GM21381 (cell line): ENCODE results near the gene SDCCAG8.
"Not testable (repeated sequence)": the region's sequence is repeated elsewhere in the genome, so short reads cannot be mapped to it uniquely, and the experiment has no call there.

Source experiments
- ATAC-seq: cut with Tn5 transposase; IDR thresholded peaks from one replicate; pipeline ENCODE4 v1.9.1; 2021; ENCODE audit warnings: mild to moderate bottlenecking, moderate library complexity; ENCODE audit not compliant: unreplicated experiment

Gene SDCCAG8

GRCh38 chr1:243323491-243323890, 67.7 kb downstream of the SDCCAG8 start:
- no peak for ATAC-seq

GRCh38 chr1:243325305-243325890, 69.6 kb downstream of the SDCCAG8 start:
- peak; percentile 64 for ATAC-seq

DNA sequence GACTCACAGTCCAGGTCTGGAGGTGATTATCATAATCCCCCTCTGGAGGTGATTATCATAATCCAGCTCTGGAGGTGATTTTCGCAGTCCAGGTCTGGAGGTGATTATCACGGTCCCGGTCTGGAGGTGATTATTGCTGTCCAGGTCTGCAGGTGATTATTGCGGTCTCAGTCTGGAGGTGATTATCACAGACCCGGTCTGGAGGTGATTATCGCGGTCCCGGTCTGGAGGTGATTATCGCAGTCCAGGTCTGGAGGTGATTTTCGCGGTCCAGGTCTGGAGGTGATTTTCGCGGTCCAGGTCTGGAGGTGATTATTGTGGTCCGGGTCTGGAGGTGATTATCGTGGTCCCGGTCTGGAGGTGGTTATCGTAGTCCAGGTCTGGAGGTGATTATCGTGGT, 76.6 kb downstream of the SDCCAG8 start:
- ATAC-seq: no peak

DNA sequence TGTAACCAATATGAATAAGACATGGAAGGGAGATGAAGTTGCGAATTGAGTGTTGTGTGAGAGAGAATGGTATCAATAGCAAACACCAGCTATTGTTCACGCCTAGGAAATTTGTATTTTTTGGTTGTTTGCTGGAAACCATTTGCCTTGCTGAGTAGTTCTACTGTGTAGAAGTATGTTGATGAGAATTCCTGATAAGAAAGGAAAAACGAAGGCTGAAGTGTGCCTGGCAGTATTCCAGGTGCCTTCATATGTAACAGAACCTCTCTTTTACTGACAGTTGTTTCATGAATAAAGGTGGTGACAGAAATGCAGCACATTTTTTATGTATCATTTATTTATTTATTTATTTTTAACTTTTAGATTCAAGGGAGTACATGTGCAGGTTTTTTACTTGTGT, 79.5 kb downstream of the SDCCAG8 start:
- no peak for ATAC-seq

DNA sequence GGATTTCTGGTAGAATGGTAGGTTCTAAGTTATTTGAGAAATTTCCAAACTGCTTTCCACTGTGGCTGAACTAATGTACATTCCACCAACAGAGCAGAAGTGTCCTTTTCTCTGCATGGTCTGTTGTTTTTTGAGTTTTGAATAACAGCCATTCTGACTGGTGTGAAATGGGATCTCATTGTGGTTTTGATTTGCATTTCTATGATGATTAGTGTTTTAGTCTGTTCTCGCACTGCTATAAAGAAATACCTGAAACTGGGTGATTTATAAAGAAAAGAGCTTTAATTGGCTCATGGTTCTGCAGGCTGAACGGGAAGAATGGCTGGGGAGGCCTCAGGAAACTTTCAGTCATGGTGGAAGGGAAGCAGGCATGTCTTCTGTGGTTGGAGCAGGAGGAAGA, 80.3 kb downstream of the SDCCAG8 start:
- no peak for ATAC-seq

DNA sequence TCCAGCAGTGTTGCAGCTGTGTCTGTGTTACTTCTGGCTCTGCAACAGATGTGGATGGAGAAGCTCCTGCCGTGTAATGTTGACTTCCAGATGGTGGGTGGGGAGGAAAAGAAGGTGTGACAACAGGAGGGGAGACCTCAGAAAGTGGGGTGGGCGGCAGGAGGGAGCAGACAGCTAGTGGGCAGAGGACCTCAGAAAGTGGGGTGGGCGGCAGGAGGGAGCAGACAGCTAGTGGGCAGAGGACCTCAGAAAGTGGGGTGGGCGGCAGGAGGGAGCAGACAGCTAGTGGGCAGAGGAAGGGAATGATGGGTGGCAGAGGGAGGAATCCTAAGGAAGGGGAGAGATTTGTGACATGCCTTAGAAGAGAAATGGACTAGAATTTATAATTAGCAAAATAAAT, 83.0 kb downstream of the SDCCAG8 start:
- ATAC-seq: not testable (repeated sequence)

- ATAC-seq: no peak
Observed at GRCh38 chr1:243341074-243341473, 85.2 kb downstream of the SDCCAG8 start.

- ATAC-seq: peak; percentile 55
Observed at GRCh38 chr1:243343970-243344937, 88.4 kb downstream of the SDCCAG8 start.

DNA sequence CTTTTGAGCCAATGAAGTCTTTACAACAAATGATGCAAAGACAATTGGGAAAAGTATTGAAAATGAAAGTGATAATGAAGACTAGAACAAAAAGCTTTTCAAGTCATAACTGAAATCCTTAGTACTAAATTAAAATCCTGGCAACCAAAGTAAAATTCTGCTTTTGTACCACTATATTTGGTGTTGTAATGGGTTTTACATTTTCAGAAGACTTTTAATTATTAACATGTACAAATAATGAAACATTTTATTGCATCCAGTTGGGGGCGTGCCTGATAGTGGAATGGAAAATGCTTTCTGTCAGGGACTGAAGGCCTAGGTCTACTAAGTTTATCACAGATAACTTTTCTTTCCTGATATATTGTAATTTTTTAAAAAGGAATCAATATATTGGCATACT, 89.4 kb downstream of the SDCCAG8 start:
- peak; percentile 55 for ATAC-seq

DNA sequence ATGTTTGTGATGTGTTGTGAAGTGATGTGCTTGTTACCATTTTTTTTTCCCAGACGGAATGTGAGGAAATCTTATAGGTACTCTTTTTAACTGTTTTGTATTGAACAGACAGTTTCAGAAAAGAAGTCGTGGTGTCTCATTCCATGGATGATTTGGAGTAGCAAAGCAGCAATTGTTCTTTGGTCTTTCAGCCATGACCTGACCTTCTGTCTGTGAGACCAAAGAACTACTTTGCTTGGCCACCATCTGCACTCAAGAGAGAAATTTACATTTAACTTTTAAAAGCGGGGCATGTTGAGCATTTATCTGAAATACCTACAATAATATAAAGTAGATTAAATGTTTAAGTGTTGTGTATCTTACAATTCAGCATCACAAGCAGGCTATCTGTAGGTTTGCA, 90.2 kb downstream of the SDCCAG8 start:
- no peak for ATAC-seq

DNA sequence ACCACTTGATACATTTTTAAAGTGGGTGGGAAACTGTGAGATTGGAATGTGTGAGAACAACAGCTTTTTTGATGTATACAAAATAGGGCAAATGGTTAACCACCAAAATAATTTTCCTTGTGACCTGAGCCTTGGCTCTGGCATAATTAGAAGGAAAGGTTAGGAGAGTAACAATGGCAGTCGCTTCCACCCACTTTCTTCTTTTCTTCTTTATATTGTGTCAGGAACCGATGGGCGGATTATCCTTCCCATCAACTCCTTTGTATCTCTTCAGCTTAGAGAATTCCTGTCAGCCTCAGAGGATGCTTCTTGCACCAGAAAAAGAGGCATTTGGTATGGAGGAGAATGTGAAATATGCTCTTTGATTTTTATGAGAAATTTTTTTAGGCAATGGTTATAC, 90.6 kb downstream of the SDCCAG8 start:
- ATAC-seq: no peak

GRCh38 chr1:243348331-243348730, 92.5 kb downstream of the SDCCAG8 start:
- ATAC-seq: no peak

DNA sequence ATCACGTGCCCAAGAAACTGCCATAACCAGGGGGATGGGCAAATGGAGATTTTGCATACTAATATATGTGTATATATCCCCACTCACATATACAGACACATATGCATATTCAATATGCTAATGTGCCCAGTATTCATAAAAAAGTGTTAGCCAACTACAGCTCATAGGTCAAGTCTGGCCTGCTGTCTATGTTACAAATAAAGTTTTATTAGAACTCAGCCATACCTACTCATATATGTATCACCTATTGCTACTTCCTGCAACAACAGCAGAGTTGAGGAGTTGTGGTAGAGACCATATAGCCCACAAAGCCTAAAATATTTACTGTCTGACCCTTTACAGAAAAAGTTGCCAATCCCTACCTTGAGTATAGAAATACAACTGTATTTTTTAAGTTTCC, 93.3 kb downstream of the SDCCAG8 start:
- ATAC-seq: no peak

GRCh38 chr1:243351337-243351736, 95.5 kb downstream of the SDCCAG8 start:
- no peak for ATAC-seq

- peak; percentile 72 for ATAC-seq
Observed at GRCh38 chr1:243354511-243355153, 98.8 kb downstream of the SDCCAG8 start.

DNA sequence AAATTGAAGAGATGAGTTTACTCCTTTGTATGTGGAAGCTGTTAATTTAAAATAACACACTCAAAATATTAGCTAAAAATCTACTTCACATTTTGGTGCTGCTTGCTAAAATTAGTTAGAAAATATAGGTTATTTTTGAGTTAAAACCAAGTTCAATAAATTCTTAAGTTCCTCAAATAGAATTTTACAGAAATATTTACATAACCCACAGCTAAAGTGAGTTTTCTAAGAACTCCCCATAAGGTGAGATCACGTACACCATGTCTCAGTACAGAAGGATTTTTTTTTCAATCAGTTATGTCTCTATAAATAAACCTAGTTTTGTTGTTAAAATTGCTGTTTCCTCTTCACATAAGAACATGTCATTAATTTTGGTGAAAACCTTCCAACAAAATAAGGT, 108.0 kb downstream of the SDCCAG8 start:
- no peak for ATAC-seq

DNA sequence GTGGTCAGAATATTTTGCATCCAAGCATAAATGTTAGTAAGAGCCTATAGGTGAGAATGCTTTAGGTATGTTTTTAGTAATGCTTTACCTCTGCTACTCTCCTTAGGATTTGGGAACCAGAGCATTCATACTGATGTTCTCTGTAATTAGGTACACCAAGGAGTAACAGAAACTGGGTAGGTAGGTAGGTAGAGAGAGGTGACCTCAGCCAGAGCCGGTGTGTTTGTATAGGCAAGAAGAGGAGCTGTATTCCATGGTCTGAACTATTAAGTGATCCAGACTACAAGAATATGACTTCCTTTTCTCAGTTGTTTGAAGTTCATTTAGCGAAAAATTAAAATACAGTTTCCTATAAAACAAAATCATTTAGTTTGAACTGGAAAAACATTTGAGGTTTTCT, 108.5 kb downstream of the SDCCAG8 start:
- ATAC-seq: no peak

DNA sequence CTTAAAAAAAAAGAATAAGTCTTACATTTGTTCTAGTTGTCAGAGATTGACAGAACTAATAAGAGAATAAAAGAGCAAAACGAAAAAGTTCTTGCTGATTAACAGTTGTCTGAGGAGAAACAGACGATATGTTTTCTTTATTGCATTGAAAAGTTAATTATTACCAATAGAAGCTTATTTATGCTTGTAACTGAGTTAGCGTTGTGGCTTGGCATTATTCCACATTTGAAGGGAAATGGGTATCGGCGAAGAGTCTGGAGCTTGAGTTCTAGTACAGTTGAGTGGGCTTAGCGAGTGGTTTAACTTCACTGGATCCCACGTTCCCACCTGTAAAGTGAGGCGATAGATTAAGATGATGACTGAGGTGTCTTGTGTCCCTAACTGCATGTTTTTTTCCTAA, 109.0 kb downstream of the SDCCAG8 start:
- no peak for ATAC-seq

- no peak for ATAC-seq
Observed at GRCh38 chr1:243367314-243367713, 111.5 kb downstream of the SDCCAG8 start.

- no peak for ATAC-seq
Observed at GRCh38 chr1:243374412-243374811, 118.6 kb downstream of the SDCCAG8 start.

DNA sequence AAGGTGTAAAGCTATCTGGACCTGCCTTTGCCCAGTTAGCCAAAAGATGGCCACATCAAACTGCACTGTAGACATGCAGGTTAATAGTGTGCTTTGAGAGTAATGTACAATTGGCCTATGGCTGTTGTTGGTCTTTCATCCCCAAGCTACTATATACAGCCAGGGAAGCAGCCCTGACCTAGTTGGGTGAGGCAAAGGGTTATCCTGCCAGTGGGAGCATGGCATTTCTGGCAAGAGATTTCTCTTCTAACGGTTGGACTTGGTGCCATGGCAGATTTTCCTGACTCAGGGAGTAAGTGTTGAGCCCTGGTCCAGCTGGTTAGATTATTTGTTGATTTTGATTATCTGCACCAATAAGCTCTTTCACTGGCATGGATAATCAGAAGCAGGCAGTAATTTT, 119.8 kb downstream of the SDCCAG8 start:
- no peak for ATAC-seq

- no peak for ATAC-seq
Observed at GRCh38 chr1:243378669-243379068, 122.8 kb downstream of the SDCCAG8 start.
